ENCODE data around the gene MRPS18C.
"Not testable (repeated sequence)": the region's sequence is repeated elsewhere in the genome, so short reads cannot be mapped to it uniquely, and the experiment has no call there.

Gene MRPS18C

GRCh38 chr4:83501671-83502070 lies 45.8 kb downstream of the MRPS18C start:
- DNase-seq = not testable (repeated sequence)

GRCh38 chr4:83503974-83504373 lies 48.1 kb downstream of the MRPS18C start:
- no peak for DNase-seq

GRCh38 chr4:83504503-83504902 lies 48.6 kb downstream of the MRPS18C start:
- no peak for DNase-seq

- DNase-seq = no peak
Measured at GRCh38 chr4:83504996-83505395, 49.1 kb downstream of the MRPS18C start.

GRCh38 chr4:83509156-83509585 lies 53.3 kb downstream of the MRPS18C start:
- DNase-seq = not testable (repeated sequence)

GRCh38 chr4:83510442-83510841 lies 54.6 kb downstream of the MRPS18C start:
- DNase-seq = no peak
